ENCODE measurements around the gene IL5RA. TPM values are rescaled to one million over a fixed set of nuclear protein-coding genes. Genes with fewer than 3 reads are reported as not detected.
A peak's percentile ranks its signal among the peaks of the same experiment; 100 is the strongest.

Gene IL5RA
- total and polyA plus RNA-seq, 10 of the 15 experiments (the other 5 are each of a cell fraction or from before 2014, with no cell fraction given) = 0.04 to 0.53 (median 0.14) TPM; not detected in 6

DNA sequence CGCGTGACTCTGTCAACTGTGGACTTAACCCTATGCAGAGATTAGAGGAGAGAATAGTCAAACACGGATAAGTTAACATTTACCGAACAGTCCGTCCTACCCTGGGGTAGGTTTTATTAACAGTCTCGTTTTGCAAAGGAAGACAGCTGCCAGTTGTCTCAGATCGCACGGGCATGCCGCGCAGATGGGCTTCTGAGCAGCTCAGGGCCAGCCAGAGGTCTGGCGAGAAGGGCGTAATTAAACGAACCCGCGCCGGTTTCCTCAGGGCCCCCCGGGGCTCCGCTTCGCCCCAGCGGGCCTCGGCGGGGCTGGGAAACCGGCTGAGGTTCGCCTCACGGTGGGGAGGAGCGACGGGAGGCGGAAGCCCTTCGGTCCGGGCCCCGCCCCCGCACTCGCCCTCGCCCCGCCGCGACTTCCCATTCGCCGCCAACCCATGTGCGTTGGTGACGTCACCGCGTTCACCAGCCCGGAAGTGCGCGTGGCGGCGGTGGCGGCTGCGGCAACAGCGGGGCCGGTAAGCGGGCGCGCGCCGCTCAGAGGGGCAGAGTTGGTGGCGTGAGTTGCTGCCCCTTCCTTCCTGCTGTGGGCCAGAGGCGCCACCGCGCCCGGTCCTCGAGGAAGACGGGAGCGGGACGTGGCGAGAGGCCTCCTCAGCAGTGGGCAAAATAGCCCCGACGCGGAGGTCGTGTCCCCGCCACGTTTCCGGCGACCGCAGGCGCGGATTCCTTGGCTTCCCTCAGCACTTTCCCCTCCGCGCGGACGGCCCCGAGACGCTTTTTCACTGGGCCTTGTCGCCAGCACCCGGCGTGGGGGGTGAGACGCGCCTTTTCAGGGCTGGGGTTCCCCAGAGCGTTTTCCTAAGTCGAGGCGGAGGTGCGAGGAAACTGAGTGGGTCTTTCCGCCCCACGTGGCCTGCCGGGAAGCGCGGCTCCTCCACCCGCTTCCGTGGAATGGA lies 16.6 kb upstream of the IL5RA start, which contains the start of gene TRNT1 (continued):
- TF ChIP-seq, protein P1, sequence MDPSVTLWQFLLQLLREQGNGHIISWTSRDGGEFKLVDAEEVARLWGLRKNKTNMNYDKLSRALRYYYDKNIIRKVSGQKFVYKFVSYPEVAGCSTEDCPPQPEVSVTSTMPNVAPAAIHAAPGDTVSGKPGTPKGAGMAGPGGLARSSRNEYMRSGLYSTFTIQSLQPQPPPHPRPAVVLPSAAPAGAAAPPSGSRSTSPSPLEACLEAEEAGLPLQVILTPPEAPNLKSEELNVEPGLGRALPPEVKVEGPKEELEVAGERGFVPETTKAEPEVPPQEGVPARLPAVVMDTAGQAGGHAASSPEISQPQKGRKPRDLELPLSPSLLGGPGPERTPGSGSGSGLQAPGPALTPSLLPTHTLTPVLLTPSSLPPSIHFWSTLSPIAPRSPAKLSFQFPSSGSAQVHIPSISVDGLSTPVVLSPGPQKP (IDR thresholded peaks at IDR 0.05; ENCODE audit: low read depth, low read length) = peak; percentile 68; the same call in 1 of the 2 replicates
- TF ChIP-seq, protein P2, sequence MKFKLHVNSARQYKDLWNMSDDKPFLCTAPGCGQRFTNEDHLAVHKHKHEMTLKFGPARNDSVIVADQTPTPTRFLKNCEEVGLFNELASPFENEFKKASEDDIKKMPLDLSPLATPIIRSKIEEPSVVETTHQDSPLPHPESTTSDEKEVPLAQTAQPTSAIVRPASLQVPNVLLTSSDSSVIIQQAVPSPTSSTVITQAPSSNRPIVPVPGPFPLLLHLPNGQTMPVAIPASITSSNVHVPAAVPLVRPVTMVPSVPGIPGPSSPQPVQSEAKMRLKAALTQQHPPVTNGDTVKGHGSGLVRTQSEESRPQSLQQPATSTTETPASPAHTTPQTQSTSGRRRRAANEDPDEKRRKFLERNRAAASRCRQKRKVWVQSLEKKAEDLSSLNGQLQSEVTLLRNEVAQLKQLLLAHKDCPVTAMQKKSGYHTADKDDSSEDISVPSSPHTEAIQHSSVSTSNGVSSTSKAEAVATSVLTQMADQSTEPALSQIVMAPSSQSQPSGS (IDR thresholded peaks at IDR 0.05; ENCODE audit: low read length) = peak; percentile 50; the same call in 1 of the 2 replicates
- TF ChIP-seq, protein P3, sequence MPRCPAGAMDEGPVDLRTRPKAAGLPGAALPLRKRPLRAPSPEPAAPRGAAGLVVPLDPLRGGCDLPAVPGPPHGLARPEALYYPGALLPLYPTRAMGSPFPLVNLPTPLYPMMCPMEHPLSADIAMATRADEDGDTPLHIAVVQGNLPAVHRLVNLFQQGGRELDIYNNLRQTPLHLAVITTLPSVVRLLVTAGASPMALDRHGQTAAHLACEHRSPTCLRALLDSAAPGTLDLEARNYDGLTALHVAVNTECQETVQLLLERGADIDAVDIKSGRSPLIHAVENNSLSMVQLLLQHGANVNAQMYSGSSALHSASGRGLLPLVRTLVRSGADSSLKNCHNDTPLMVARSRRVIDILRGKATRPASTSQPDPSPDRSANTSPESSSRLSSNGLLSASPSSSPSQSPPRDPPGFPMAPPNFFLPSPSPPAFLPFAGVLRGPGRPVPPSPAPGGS (IDR thresholded peaks at IDR 0.05; ENCODE audit: borderline replicate concordance, insufficient read depth, low read depth, low read length, poor library complexity, severe bottlenecking) = no peak
- TF ChIP-seq, protein P4, sequence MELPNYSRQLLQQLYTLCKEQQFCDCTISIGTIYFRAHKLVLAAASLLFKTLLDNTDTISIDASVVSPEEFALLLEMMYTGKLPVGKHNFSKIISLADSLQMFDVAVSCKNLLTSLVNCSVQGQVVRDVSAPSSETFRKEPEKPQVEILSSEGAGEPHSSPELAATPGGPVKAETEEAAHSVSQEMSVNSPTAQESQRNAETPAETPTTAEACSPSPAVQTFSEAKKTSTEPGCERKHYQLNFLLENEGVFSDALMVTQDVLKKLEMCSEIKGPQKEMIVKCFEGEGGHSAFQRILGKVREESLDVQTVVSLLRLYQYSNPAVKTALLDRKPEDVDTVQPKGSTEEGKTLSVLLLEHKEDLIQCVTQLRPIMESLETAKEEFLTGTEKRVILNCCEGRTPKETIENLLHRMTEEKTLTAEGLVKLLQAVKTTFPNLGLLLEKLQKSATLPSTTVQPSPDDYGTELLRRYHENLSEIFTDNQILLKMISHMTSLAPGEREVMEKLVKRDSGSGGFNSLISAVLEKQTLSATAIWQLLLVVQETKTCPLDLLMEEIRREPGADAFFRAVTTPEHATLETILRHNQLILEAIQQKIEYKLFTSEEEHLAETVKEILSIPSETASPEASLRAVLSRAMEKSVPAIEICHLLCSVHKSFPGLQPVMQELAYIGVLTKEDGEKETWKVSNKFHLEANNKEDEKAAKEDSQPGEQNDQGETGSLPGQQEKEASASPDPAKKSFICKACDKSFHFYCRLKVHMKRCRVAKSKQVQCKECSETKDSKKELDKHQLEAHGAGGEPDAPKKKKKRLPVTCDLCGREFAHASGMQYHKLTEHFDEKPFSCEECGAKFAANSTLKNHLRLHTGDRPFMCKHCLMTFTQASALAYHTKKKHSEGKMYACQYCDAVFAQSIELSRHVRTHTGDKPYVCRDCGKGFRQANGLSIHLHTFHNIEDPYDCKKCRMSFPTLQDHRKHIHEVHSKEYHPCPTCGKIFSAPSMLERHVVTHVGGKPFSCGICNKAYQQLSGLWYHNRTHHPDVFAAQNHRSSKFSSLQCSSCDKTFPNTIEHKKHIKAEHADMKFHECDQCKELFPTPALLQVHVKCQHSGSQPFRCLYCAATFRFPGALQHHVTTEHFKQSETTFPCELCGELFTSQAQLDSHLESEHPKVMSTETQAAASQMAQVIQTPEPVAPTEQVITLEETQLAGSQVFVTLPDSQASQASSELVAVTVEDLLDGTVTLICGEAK (IDR thresholded peaks at IDR 0.05; ENCODE audit: borderline replicate concordance) = peak; percentile 45
- peak; percentile 76; the same call in 1 of the 2 replicates for TF ChIP-seq NR2F1 (conservative IDR thresholded peaks at IDR 0.05)

All from GM12878 (cell line).